DOHH2 (cell line): ENCODE measurements around the gene WDR89.

ENCODE experiments used
- EZH2phosphoT487 ChIP-seq: fragments of 200-600 bp; sonication (generic); IDR thresholded peaks from 2 replicates; pipeline ENCODE4 v1.6.1; 2017; ENCODE audit warnings: borderline replicate concordance, mild to moderate bottlenecking, antibody characterized with exemption, low read length, moderate library complexity, mixed read lengths
- TF ChIP-seq, protein P1 (sequence below): fragments of 200-600 bp; sonication (generic); IDR thresholded peaks from one replicate; pipeline ENCODE4 v1.5.1; 2014; ENCODE audit warnings: antibody characterized with exemption, mild to moderate bottlenecking, low read depth, low read length; ENCODE audit not compliant: poor library complexity, severe bottlenecking

GRCh38 chr14:63662776-63663175 lies 21.1 kb upstream of the WDR89 start:
- TF ChIP-seq, protein P1, sequence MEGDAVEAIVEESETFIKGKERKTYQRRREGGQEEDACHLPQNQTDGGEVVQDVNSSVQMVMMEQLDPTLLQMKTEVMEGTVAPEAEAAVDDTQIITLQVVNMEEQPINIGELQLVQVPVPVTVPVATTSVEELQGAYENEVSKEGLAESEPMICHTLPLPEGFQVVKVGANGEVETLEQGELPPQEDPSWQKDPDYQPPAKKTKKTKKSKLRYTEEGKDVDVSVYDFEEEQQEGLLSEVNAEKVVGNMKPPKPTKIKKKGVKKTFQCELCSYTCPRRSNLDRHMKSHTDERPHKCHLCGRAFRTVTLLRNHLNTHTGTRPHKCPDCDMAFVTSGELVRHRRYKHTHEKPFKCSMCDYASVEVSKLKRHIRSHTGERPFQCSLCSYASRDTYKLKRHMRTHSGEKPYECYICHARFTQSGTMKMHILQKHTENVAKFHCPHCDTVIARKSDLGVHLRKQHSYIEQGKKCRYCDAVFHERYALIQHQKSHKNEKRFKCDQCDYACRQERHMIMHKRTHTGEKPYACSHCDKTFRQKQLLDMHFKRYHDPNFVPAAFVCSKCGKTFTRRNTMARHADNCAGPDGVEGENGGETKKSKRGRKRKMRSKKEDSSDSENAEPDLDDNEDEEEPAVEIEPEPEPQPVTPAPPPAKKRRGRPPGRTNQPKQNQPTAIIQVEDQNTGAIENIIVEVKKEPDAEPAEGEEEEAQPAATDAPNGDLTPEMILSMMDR: no peak
- no peak for TF ChIP-seq EZH2phosphoT487
